IMR-90 (cell line): ENCODE results near the gene MTR. TPM values are rescaled to one million over a fixed set of nuclear protein-coding genes. Genes with fewer than 3 reads are reported as not detected.

Source experiments
- ATAC-seq: fragments of 200-7000 bp; cut with Tn5 transposase; 2 replicates; pipeline ENCODE4 v1.9.1; 2020; ENCODE audit warnings: low read depth, mild to moderate bottlenecking, moderate library complexity
- BruUV-seq: library from RNA; stranded (reverse); fragments of 400-500 nt; replicated peaks from 2 replicates; lab custom pipeline; 2021; lab: Mats Ljungman, UMichigan
- CTCF ChIA-PET: fragments of 300-600 bp; formaldehyde crosslinking; extraction: SDS; loops from one replicate; lab custom pipeline; 2021; ENCODE audit warnings: antibody characterized with exemption; lab: Yijun Ruan, JAX
- POLR2A ChIA-PET: fragments of 300-600 bp; sonication (Branson Sonifier 250); formaldehyde crosslinking; loops from one replicate; lab custom pipeline; 2022; ENCODE audit warnings: antibody characterized with exemption; ENCODE audit not compliant: unreplicated experiment; lab: Charles Lee
- DNase-seq: peaks from one replicate; pipeline ENCODE4 v3.0.0; 2013
- H2AFZ ChIP-seq: replicated peaks from 2 replicates; pipeline ENCODE3; 2013; ENCODE audit warnings: low read length, mild to moderate bottlenecking; ENCODE audit not compliant: poor library complexity
- H2AK5ac ChIP-seq: 2 replicates; pipeline ENCODE4 v1.6.1; 2013; ENCODE audit warnings: low read depth, low read length, inconsistent platforms
- H2AK9ac ChIP-seq: replicated peaks from 2 replicates; pipeline ENCODE3; 2013; ENCODE audit warnings: mild to moderate bottlenecking, low read depth, low read length, moderate library complexity; ENCODE audit not compliant: poor library complexity
- H2BK120ac ChIP-seq: 2 replicates; pipeline ENCODE4 v1.6.1; 2013; ENCODE audit warnings: low read depth, low read length, inconsistent platforms
- H2BK15ac ChIP-seq: 3 replicates; pipeline ENCODE4 v1.6.1; 2013; ENCODE audit warnings: low read depth, low read length, inconsistent platforms
- H2BK20ac ChIP-seq: 2 replicates; pipeline ENCODE4 v1.6.1; 2013; ENCODE audit warnings: low read depth, mild to moderate bottlenecking, inconsistent platforms, low read length, moderate library complexity
- H2BK5ac ChIP-seq: 2 replicates; pipeline ENCODE4 v1.6.1; 2013; ENCODE audit warnings: mild to moderate bottlenecking, low read depth, low read length, inconsistent platforms; ENCODE audit not compliant: poor library complexity, severe bottlenecking
- H3K14ac ChIP-seq: replicated peaks from 2 replicates; pipeline ENCODE4 v1.6.1; 2013; ENCODE audit warnings: low read depth, low read length, inconsistent platforms
- H3K18ac ChIP-seq: 2 replicates; pipeline ENCODE4 v1.6.1; 2013; ENCODE audit warnings: low read depth, low read length, control low read depth
- H3K23ac ChIP-seq: 2 replicates; pipeline ENCODE4 v1.6.1; 2013; ENCODE audit warnings: low read depth, low read length, inconsistent platforms
- H3K27ac ChIP-seq: 2 replicates; pipeline ENCODE4 v1.5.1; 2013; ENCODE audit warnings: mild to moderate bottlenecking, control low read depth, low read length; ENCODE audit not compliant: insufficient read depth
- H3K27me3 ChIP-seq: 2 replicates; pipeline ENCODE4 v1.6.1; 2013; ENCODE audit warnings: low read length; ENCODE audit not compliant: control insufficient read depth, insufficient read depth
- H3K36me3 ChIP-seq: 2 replicates; pipeline ENCODE4 v1.6.1; 2013; ENCODE audit warnings: low read length, mixed read lengths; ENCODE audit not compliant: control insufficient read depth, insufficient read depth
- H3K4ac ChIP-seq: 2 replicates; pipeline ENCODE4 v1.6.1; 2013; ENCODE audit warnings: low read depth, low read length, inconsistent platforms
- H3K4me1 ChIP-seq: 2 replicates; pipeline ENCODE4 v1.6.1; 2013; ENCODE audit warnings: low read length, mixed read lengths; ENCODE audit not compliant: control insufficient read depth, insufficient read depth
- H3K4me2 ChIP-seq: 2 replicates; pipeline ENCODE4 v1.6.1; 2013; ENCODE audit warnings: low read depth, mild to moderate bottlenecking, control low read depth, low read length, moderate library complexity
- H3K4me3 ChIP-seq: 2 replicates; pipeline ENCODE4 v1.5.1; 2013; ENCODE audit warnings: low read depth, mild to moderate bottlenecking, control low read depth, low read length, moderate library complexity; ENCODE audit not compliant: insufficient read depth
- H3K56ac ChIP-seq: 2 replicates; pipeline ENCODE4 v1.6.1; 2013; ENCODE audit warnings: low read length, inconsistent platforms; ENCODE audit not compliant: insufficient read depth; ENCODE audit errors: extremely low read depth
- H3K79me1 ChIP-seq, 2 experiments: 2 replicates each; pipeline ENCODE4 v1.6.1; 2013; ENCODE audit warnings: low read length in 2 of 2, inconsistent platforms in 1 of 2, low read depth in 1 of 2
- H3K9ac ChIP-seq: 2 replicates; pipeline ENCODE4 v1.6.1; 2013; ENCODE audit warnings: low read depth, low read length, control low read depth
- H3K9me1 ChIP-seq: 2 replicates; pipeline ENCODE4 v1.6.1; 2013; ENCODE audit warnings: low read length, inconsistent platforms; ENCODE audit not compliant: insufficient read depth
- H3K9me3 ChIP-seq: 2 replicates; pipeline ENCODE4 v1.6.1; 2013; ENCODE audit warnings: low read length; ENCODE audit not compliant: control insufficient read depth, insufficient read depth
- H4K20me1 ChIP-seq: 2 replicates; pipeline ENCODE4 v1.6.1; 2013; ENCODE audit warnings: low read length, inconsistent platforms; ENCODE audit not compliant: insufficient read depth
- H4K5ac ChIP-seq: 2 replicates; pipeline ENCODE4 v1.6.1; 2013; ENCODE audit warnings: mild to moderate bottlenecking, low read depth, low read length, control low read depth
- H4K8ac ChIP-seq, 2 experiments: 2 replicates each; pipeline ENCODE4 v1.6.1; 2013; ENCODE audit warnings: low read depth in 2 of 2, low read length in 2 of 2, control low read depth in 1 of 2, inconsistent platforms in 1 of 2
- H4K91ac ChIP-seq: 2 replicates; pipeline ENCODE4 v1.6.1; 2013; ENCODE audit warnings: low read depth, low read length, inconsistent platforms; ENCODE audit not compliant: insufficient read depth
- BHLHE40 ChIP-seq: fragments of 150-350 bp; IDR thresholded peaks from 2 replicates; pipeline ENCODE4 v1.6.1; 2016; ENCODE audit warnings: mild to moderate bottlenecking, low read depth, low read length
- CEBPB ChIP-seq: IDR thresholded peaks from 2 replicates; pipeline ENCODE4 v1.6.1; 2012; ENCODE audit warnings: low read depth, low read length, improper control_type of control experiment
- CHD1 ChIP-seq: IDR thresholded peaks from 2 replicates; pipeline ENCODE4 v1.6.1; 2012; ENCODE audit warnings: low read depth, low read length, improper control_type of control experiment
- FOS ChIP-seq: fragments of 150-350 bp; IDR thresholded peaks from 2 replicates; pipeline ENCODE4 v1.6.1; 2016; ENCODE audit warnings: low read depth, low read length
- MAFK ChIP-seq: IDR thresholded peaks from 2 replicates; pipeline ENCODE4 v1.6.1; 2012; ENCODE audit warnings: low read depth, low read length, improper control_type of control experiment
- MAZ ChIP-seq: IDR thresholded peaks from 2 replicates; pipeline ENCODE4 v1.6.1; 2012; ENCODE audit warnings: low read depth, mild to moderate bottlenecking, low read length, improper control_type of control experiment, moderate library complexity, borderline replicate concordance
- MXI1 ChIP-seq: IDR thresholded peaks from 2 replicates; pipeline ENCODE4 v1.6.1; 2012; ENCODE audit warnings: low read depth, mild to moderate bottlenecking, low read length, moderate library complexity, borderline replicate concordance
- NFE2L2 ChIP-seq: fragments of 150-350 bp; IDR thresholded peaks from 2 replicates; pipeline ENCODE4 v1.6.1; 2016; ENCODE audit warnings: low read depth, mild to moderate bottlenecking, low read length
- POLR2A ChIP-seq: IDR thresholded peaks from 2 replicates; pipeline ENCODE4 v1.6.1; 2012; ENCODE audit warnings: mild to moderate bottlenecking, low read depth, low read length
- RAD21 ChIP-seq: IDR thresholded peaks from 2 replicates; pipeline ENCODE4 v1.6.1; 2012; ENCODE audit warnings: low read length, improper control_type of control experiment
- RCOR1 ChIP-seq: IDR thresholded peaks from 2 replicates; pipeline ENCODE4 v1.6.1; 2012; ENCODE audit warnings: mild to moderate bottlenecking, low read length, improper control_type of control experiment; ENCODE audit not compliant: insufficient replicate concordance
- RFX5 ChIP-seq: IDR thresholded peaks from 2 replicates; pipeline ENCODE4 v1.8.0; 2012; ENCODE audit warnings: low read depth, mild to moderate bottlenecking, low read length, moderate library complexity
- SMC3 ChIP-seq: fragments of 150-350 bp; IDR thresholded peaks from 2 replicates; pipeline ENCODE4 v1.6.1; 2016; ENCODE audit warnings: low read depth, mild to moderate bottlenecking, antibody characterized with exemption, low read length, moderate library complexity
- WGBS, 2 experiments: methylation state at CpG; one replicate each; pipeline versions ENCODE4 v1.1.5 to v1.1.7; 2013; ENCODE audit warnings: missing lambda C conversion rate in 2 of 2; ENCODE audit not compliant: insufficient read length in 1 of 2; ENCODE audit errors: extremely low coverage in 2 of 2; 5-methylcytosine and 5-hydroxymethylcytosine counted together
- dilution Hi-C: fragments of 300-500 bp; cut with HindIII; formaldehyde crosslinking; loops from one replicate; pipeline ENCODE4 v1.14.3; 2018; ENCODE audit warnings: low sequenced_read_pairs; ENCODE audit not compliant: unreplicated experiment
- in situ Hi-C: fragments of 300-500 bp; cut with MboI; formaldehyde crosslinking; loops from 3 replicates; pipeline ENCODE4 v1.14.3; 2019; ENCODE audit warnings: low sequenced_read_pairs, inconsistent platforms, mixed read lengths
- intact Hi-C: fragments of 100-400 bp; cut with micrococcal nuclease; formaldehyde crosslinking; loops from 2 replicates; pipeline ENCODE4 v1.10.0; 2022
- polyA plus RNA-seq, 3 experiments: library from polyadenylated mRNA; depleted of rRNA; stranded (reverse); fragments of >200 nt; gene quantifications; 2 replicates each; pipeline ENCODE4 v1.2.3, GENCODE V29; 2012; ENCODE audit warnings: low replicate concordance in 1 of 3
- total RNA-seq: library from RNA; depleted of rRNA; stranded (reverse); fragments of >200 nt; gene quantifications from 2 replicates; pipeline ENCODE4 v1.2.3, GENCODE V29; 2012
- TF ChIP-seq, protein P1 (sequence below): fragments of 150-350 bp; IDR thresholded peaks from 2 replicates; pipeline ENCODE4 v1.6.1; 2017; ENCODE audit warnings: mild to moderate bottlenecking, antibody characterized with exemption, low read length, low read depth
- TF ChIP-seq, protein P2 (sequence below): fragments of 150-350 bp; IDR thresholded peaks from 2 replicates; pipeline ENCODE4 v1.6.1; 2016; ENCODE audit warnings: low read depth, mild to moderate bottlenecking, low read length, moderate library complexity, borderline replicate concordance

MTR gene
- total and polyA plus RNA-seq, 2 of the 4 experiments (the other 2 are of a cell fraction), result 7.7 to 31.0 TPM

DNA sequence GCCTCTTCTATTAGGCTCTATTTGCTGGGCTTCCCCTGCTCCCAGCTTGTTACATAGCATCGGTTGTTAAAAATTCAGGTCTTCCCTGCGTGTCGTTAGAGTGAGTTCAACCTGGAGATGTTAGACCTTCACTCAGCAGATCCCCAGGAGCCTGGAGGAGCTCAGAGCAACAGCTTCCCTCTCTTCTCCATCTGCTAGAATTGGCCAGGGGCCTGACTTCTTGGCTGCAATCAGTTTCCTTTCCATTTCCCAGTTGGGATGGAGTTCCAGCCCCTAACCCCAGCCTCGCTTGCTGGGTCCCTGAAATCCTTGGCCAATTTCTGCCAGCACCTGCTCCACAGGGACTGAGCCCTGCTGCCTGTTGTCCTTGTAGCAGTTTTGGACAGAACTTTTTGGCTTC is 153.3 kb downstream of the MTR start:
- no peak overlapping the region for H3K9ac ChIP-seq
- H3K56ac ChIP-seq, result no peak overlapping the region
- H3K23ac ChIP-seq, result no peak overlapping the region
- no TSS peak for BruUV-seq
- no peak overlapping the region for H3K4ac ChIP-seq
- dilution Hi-C loops (no loop called here), in situ Hi-C loops (no loop called here), intact Hi-C loops (no loop called here)
- ChIA-PET POLR2A (no interaction called here), CTCF (no interaction called here)
- H3K18ac ChIP-seq, result no peak overlapping the region
- H3K79me1 ChIP-seq, result no peaks in the 10 kb centered on the region
- ATAC-seq (no peak), DNase-seq (no peak)
- H3K27me3 ChIP-seq, result no peaks in the 10 kb centered on the region
- no peak overlapping the region for H3K4me3 ChIP-seq
- no peaks in the 10 kb centered on the region for H4K20me1 ChIP-seq
- H2BK15ac ChIP-seq, result no peak overlapping the region
- 66% methylated on average over 3 of the region's 4 CpGs; no CpG with 5 or more reads in 1 of the 2 experiments for WGBS, 2 experiments
- H2AFZ ChIP-seq, result no peak overlapping the region
- H3K9me3 ChIP-seq, result peaks cover 19% of the 10 kb centered on the region
- no peak overlapping the region for H2AK5ac ChIP-seq
- H3K36me3 ChIP-seq, result no peaks in the 10 kb centered on the region
- no peak overlapping the region for H3K27ac ChIP-seq
- H3K14ac ChIP-seq, result no peak overlapping the region
- H4K5ac ChIP-seq, result no peak overlapping the region
- H2AK9ac ChIP-seq, result no peak overlapping the region
- no peak overlapping the region for H4K8ac ChIP-seq
- TF ChIP-seq, protein P1, sequence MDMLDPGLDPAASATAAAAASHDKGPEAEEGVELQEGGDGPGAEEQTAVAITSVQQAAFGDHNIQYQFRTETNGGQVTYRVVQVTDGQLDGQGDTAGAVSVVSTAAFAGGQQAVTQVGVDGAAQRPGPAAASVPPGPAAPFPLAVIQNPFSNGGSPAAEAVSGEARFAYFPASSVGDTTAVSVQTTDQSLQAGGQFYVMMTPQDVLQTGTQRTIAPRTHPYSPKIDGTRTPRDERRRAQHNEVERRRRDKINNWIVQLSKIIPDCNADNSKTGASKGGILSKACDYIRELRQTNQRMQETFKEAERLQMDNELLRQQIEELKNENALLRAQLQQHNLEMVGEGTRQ, result no peak
- TF ChIP-seq, protein P2, sequence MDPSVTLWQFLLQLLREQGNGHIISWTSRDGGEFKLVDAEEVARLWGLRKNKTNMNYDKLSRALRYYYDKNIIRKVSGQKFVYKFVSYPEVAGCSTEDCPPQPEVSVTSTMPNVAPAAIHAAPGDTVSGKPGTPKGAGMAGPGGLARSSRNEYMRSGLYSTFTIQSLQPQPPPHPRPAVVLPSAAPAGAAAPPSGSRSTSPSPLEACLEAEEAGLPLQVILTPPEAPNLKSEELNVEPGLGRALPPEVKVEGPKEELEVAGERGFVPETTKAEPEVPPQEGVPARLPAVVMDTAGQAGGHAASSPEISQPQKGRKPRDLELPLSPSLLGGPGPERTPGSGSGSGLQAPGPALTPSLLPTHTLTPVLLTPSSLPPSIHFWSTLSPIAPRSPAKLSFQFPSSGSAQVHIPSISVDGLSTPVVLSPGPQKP, result no peak
- no peak for TF ChIP-seq CHD1
- TF ChIP-seq RAD21, result no peak
- no peak for TF ChIP-seq RCOR1
- TF ChIP-seq MXI1, result no peak
- no peak for TF ChIP-seq FOS
- TF ChIP-seq NFE2L2, result no peak
- TF ChIP-seq RFX5, result no peak
- no peak for TF ChIP-seq SMC3
- no peak for TF ChIP-seq POLR2A
- TF ChIP-seq MAFK, result no peak
- TF ChIP-seq CEBPB, result no peak
- TF ChIP-seq BHLHE40, result no peak
- TF ChIP-seq MAZ, result no peak
- H2BK120ac ChIP-seq, result no peak overlapping the region
- H3K4me2 ChIP-seq, result no peak overlapping the region
- no peak overlapping the region for H4K91ac ChIP-seq
- no peaks in the 10 kb centered on the region for H3K9me1 ChIP-seq
- no peaks in the 10 kb centered on the region for H3K4me1 ChIP-seq
- H2BK5ac ChIP-seq, result no peak overlapping the region
- no peak overlapping the region for H2BK20ac ChIP-seq
